ENCODE measurements around the gene CYFIP1. TPM values are rescaled to one million over a fixed set of nuclear protein-coding genes. Genes with fewer than 3 reads are reported as not detected.

The CYFIP1 gene
- total RNA-seq, 2 experiments from 2014 or later, result 31.1 to 32.8 TPM

DNA sequence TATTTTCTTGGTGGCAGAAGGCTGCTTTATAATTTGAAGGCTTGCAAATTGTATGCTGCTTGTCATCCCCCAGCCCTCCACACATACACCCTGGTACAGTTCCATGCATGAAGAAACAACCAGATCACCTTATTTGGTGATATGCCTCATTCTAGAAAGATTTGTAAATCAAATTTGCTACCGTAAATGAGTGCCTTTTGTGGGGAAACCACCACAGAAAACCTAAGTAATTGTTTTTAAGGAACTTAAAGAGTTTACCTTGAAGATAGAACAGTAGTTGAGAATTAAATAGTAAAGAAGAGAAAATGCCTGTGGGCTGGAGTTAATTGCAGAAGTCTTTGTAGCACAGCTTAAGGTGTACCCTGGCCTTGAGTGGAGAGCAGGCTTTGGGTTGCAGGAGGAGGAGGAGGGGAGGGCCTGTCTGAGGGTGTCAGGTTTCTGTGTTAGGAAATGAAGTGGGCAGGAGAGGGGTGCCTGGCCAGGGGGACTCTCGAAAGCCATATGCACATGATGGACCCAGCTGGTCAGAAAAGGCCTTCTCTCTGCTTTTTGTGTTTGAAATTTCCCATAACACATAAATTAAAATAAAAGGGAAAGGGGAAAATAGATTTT is 134.8 kb downstream of the CYFIP1 start:
- CTCF ChIA-PET, result no interaction called here
- intact Hi-C loops (cut with DNase I, micrococcal nuclease), result no loop called here
- Mint-ChIP-seq H3K27ac (peak overlapping the region; percentile 42), H3K36me3 (ENCODE audit: low read depth) (peaks cover 60% of the 10 kb centered on the region), H3K4me1 (peaks cover 55% of the 10 kb centered on the region), H3K9me3 (ENCODE audit: low read depth) (no peaks in the 10 kb centered on the region), H3K27me3 (no peaks in the 10 kb centered on the region), H3K4me3 (no peak overlapping the region)
- no peak for DNase-seq
- POLR2A ChIA-PET, result interaction anchor here (0.6 kb wide), 1 partner anchor 48 kb away, joined by 4 read pairs; no protein-coding TSS in a partner anchor
- ATAC-seq, result no peak

DNA sequence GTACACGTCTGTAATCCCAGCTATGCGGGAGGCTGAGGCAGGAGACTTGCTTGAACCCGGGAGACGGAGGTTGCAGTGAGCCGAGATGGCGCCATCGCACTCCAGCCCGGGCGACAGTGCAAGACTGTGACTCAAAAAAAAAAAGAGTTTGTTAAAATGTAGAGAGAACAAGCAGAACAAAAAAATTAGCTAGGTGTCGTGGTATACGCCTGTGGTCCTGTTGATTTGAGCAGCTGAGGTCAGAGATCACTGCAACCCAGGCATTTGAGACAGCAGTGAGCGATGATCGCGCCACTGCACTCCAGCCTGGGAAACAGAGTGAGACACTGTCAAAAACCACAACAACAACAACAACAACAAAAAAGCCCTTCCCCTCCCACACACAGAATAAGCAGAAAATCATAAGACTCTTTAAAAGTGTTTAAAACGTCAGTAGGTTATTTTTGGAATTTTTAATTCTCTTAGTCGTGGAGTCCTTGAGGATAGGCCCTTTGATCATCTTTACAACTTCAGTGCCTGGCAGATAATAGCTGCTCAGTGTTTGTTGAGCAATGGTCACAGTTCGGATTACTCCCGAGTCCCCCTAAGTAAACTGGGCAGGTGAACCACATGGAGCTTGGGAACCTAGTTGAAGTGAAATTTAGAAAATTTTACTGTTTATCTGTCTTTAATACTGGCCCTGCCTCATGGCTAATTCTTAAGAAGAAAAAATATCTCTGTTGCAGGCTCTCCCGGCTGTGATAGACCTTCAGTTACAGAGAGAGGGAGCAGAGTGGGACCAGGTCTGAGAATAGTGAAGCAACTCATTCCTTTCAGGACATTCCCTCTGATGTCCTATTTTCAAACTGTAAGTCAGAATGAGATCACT is 135.5 kb downstream of the CYFIP1 start:
- no peak overlapping the region for H3K4me3 Mint-ChIP-seq
- H3K9me3 Mint-ChIP-seq (ENCODE audit: low read depth), result no peaks in the 10 kb centered on the region
- no peak for ATAC-seq
- peaks cover 51% of the 10 kb centered on the region for H3K4me1 Mint-ChIP-seq
- CTCF ChIA-PET, result no interaction called here
- POLR2A ChIA-PET, result interaction anchor here (0.6 kb wide), 3 partner anchors 48 to 193 kb away, joined by 3 to 4 read pairs (median 4); no protein-coding TSS in a partner anchor
- H3K27me3 Mint-ChIP-seq, result no peaks in the 10 kb centered on the region
- peaks cover 59% of the 10 kb centered on the region for H3K36me3 Mint-ChIP-seq (ENCODE audit: low read depth)
- H3K27ac Mint-ChIP-seq, result no peak overlapping the region
- no peak for DNase-seq
- intact Hi-C loops (cut with DNase I, micrococcal nuclease), result no loop called here

DNA sequence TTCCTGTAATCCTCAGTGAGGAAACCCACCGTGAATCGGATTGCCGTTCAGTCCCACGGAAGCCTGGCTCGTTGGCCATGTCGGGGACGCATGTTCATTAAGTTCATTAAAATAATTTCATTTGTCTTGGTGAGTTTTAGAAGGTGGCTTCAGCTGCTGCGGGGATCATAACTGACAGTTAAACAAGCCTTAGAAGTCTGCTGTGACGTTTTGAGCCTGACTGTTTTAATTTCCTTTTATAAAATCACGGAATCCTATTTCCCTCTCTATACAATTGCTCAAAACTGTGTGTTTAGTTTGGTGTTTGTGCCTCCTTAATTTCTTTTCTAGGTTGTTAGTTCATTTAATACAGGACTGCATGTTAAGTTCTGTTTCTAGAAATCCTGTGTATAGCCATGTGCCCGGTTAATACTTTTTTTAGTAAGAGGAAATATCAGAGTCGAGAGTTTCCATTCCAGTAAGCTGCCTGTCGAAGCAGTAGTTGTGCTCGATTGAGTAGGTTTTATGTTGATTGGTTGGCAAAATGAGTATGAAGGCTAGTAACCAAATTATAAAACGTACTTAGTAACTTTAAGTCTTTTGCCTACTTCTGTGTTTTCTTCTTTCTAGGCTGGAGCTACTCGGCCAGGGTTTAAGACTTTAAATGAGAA is 141.0 kb downstream of the CYFIP1 start:
- peak overlapping the region; percentile 96 for H3K4me3 Mint-ChIP-seq
- H3K27me3 Mint-ChIP-seq, result no peaks in the 10 kb centered on the region
- H3K36me3 Mint-ChIP-seq (ENCODE audit: low read depth), result peaks cover 24% of the 10 kb centered on the region
- ATAC-seq (no peak), DNase-seq (no peak)
- peaks cover 29% of the 10 kb centered on the region for H3K4me1 Mint-ChIP-seq
- intact Hi-C loops (cut with DNase I, micrococcal nuclease), result loop anchor here (2.0 to 5.0 kb wide), 2 partner anchors 52 to 174 kb away; partner anchors contain the start of gene NIPA1 (in 1 of the 2)
- CTCF ChIA-PET, result no interaction called here
- H3K27ac Mint-ChIP-seq, result peak overlapping the region; percentile 98
- no peaks in the 10 kb centered on the region for H3K9me3 Mint-ChIP-seq (ENCODE audit: low read depth)
- POLR2A ChIA-PET, result no interaction called here

DNA sequence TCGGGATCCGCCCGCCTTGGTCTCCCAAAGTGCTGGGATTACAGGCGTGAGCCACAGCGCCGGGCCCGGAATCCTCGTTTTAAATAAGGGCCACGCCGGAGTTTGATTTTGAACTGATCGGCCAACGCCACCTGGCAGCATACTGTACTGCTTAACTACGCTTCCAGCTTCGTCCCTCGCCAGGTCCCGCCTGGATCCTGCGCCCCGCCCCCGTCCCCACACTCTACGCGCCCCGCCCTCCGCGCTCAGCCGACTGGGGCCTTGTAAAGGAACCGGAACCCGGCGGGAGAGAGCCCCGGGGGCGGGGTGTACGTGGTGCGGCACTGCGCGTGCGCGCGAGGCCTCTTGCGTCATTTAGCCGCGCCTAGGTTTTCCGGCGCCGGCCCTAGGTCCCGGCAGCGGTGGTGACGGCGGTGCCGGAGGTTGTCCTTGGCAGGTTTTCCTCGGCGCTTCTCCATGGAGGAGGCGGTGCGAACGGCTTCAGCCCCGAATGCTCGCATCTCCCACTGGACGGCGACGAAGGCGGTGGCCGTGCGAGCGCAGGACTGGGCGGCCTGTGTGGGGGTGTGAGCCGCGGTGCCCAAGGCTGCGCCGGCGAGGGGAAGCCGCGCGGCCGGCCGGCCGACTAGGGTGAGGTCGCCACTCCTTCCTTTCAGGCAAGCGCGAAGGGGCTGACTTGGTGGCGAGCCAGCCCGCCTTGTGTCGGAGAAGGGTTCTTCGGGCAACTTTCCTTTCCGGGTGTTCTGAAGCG is 141.7 kb downstream of the CYFIP1 start, which contains the start of gene NIPA2:
Gene NIPA2, plus strand, starts transcription at position 375 of the 751 bp plus-strand sequence. CDS start 13,066 bp downstream, outside the sequence.
- H3K27ac Mint-ChIP-seq, result peak within 1 kb of the TSS; percentile 98
- no peaks in the 10 kb centered on the region for H3K27me3 Mint-ChIP-seq
- ChIA-PET CTCF (no interaction called here), POLR2A (interaction anchor here (1.0 kb wide), 1 partner anchor 13 kb away, joined by 3 read pairs; no protein-coding TSS in a partner anchor)
- intact Hi-C loops (cut with DNase I, micrococcal nuclease), result loop anchor here (1.0 to 5.0 kb wide), 5 partner anchors 41 to 201 kb away; partner anchors contain the start of genes NIPA1 (in 2 of the 2) and TUBGCP5 (in 2 of the 2)
- H3K4me3 Mint-ChIP-seq, result peak within 1 kb of the TSS; percentile 96
- H3K36me3 Mint-ChIP-seq (ENCODE audit: low read depth), result peaks cover 22% of the 10 kb centered on the region
- ATAC-seq (peak; percentile 96), DNase-seq (peak; percentile 99)
- no peaks in the 10 kb centered on the region for H3K9me3 Mint-ChIP-seq (ENCODE audit: low read depth)
- peaks cover 29% of the 10 kb centered on the region for H3K4me1 Mint-ChIP-seq

DNA sequence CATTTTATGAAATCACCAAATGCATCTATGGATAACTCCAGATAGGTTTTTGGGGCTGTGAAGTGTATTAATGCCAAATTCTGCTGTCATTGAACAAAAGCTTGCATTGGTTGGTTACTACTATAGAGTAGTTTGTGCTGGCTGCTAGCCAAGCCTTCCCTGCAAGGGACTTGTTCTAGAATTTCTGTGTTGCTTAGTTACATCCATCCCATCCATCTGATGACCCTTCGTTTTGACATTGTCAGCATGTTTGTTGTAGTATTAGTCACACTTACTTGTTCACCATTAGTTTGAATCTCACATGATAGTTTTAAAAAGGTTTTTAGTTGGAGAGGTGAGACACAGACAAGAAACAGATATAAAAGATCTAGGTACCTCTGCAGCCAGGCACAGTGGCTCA is 148.7 kb downstream of the CYFIP1 start:
- Mint-ChIP-seq H3K4me1 (no peaks in the 10 kb centered on the region), H3K27ac (no peak overlapping the region), H3K9me3 (ENCODE audit: low read depth) (no peaks in the 10 kb centered on the region), H3K27me3 (no peaks in the 10 kb centered on the region), H3K36me3 (ENCODE audit: low read depth) (peaks cover 4% of the 10 kb centered on the region), H3K4me3 (no peak overlapping the region)
- DNase-seq (no peak), ATAC-seq (no peak)
- ChIA-PET CTCF (no interaction called here), POLR2A (no interaction called here)
- intact Hi-C loops (cut with DNase I, micrococcal nuclease), result no loop called here

DNA sequence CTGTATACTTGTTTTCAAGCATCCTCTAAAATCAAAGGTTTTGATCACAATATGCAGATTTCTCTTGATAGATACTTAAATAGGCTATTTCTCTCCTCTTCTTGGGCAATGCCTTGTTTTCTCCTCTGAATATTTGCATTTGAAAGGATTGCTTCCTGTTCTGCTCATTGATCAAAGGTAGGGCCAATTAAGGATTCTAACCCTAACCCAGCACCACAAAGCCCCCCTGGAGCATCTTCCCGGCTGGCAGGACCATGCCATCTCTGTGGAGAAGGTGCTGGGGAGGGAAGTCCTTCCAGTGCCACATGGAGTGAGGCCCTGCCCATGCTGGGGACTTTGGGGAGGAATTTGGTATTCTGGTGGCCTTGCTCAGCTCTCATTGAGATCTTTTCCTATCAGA is 153.0 kb downstream of the CYFIP1 start:
- no peak for DNase-seq
- H3K4me3 Mint-ChIP-seq, result no peak overlapping the region
- CTCF ChIA-PET, result no interaction called here
- H3K9me3 Mint-ChIP-seq (ENCODE audit: low read depth), result no peaks in the 10 kb centered on the region
- H3K27ac Mint-ChIP-seq, result no peak overlapping the region
- intact Hi-C loops (cut with DNase I, micrococcal nuclease), result no loop called here
- no peaks in the 10 kb centered on the region for H3K27me3 Mint-ChIP-seq
- peaks cover 18% of the 10 kb centered on the region for H3K36me3 Mint-ChIP-seq (ENCODE audit: low read depth)
- POLR2A ChIA-PET, result no interaction called here
- H3K4me1 Mint-ChIP-seq, result no peaks in the 10 kb centered on the region
- no peak for ATAC-seq

DNA sequence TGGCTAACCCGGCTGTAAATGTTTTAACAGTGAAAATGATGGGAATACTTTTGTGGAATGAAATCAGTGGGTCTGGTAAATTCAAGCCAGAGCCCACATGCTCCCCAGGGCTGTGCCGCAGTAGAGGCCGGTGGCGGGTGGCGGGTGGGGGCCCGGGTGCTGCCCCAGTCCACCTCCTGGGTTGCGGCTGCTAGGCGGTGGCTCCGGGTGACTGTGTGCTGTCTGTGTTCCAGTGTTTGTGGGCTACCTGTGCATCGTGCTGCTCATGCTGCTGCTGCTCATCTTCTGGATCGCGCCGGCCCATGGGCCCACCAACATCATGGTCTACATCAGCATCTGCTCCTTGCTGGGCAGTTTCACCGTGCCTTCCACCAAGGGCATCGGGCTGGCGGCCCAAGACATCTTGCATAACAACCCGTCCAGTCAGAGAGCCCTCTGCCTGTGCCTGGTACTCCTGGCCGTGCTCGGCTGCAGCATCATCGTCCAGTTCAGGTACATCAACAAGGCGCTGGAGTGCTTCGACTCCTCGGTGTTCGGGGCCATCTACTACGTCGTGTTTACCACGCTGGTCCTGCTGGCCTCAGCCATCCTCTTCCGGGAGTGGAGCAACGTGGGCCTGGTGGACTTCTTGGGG is 156.6 kb downstream of the CYFIP1 start:
- intact Hi-C loops (cut with DNase I, micrococcal nuclease), result no loop called here
- no peaks in the 10 kb centered on the region for H3K9me3 Mint-ChIP-seq (ENCODE audit: low read depth)
- H3K4me3 Mint-ChIP-seq, result no peak overlapping the region
- no peak for ATAC-seq
- H3K27ac Mint-ChIP-seq, result no peak overlapping the region
- no peak for DNase-seq
- H3K4me1 Mint-ChIP-seq, result no peaks in the 10 kb centered on the region
- no peaks in the 10 kb centered on the region for H3K27me3 Mint-ChIP-seq
- ChIA-PET CTCF (no interaction called here), POLR2A (no interaction called here)
- H3K36me3 Mint-ChIP-seq (ENCODE audit: low read depth), result peaks cover 25% of the 10 kb centered on the region

DNA sequence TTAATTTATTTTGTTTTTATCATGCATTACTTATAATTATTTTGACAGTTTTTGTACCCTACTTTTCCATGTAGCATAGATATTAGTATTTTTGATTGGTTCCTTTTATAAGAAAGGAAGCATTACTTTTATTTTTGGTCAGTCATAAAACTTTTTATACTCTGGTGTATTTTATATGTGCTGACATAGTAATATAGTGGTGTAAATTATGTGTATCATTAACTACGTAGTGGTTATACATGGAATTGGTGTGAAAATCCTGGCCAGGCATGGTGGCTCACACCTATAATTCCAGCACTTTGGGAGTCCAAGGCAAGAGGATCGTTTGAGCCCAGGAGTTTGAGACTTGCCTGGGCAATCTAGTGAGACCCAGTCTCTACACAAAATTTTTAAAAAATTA is 160.5 kb downstream of the CYFIP1 start:
- ChIA-PET CTCF (no interaction called here), POLR2A (no interaction called here)
- no peaks in the 10 kb centered on the region for H3K27me3 Mint-ChIP-seq
- H3K9me3 Mint-ChIP-seq (ENCODE audit: low read depth), result no peaks in the 10 kb centered on the region
- no peak overlapping the region for H3K27ac Mint-ChIP-seq
- H3K4me3 Mint-ChIP-seq, result no peak overlapping the region
- intact Hi-C loops (cut with DNase I, micrococcal nuclease), result no loop called here
- DNase-seq (no peak), ATAC-seq (no peak)
- peaks cover 3% of the 10 kb centered on the region for H3K4me1 Mint-ChIP-seq
- peaks cover 30% of the 10 kb centered on the region for H3K36me3 Mint-ChIP-seq (ENCODE audit: low read depth)

Other genes starting within 250 kb of the CYFIP1 start
- gene NIPA1, start 193.7 kb downstream of the CYFIP1 start, total RNA-seq, result 10 to 100 TPM; 10.6 to 12.2 TPM
- gene NIPA2, start 141.7 kb downstream of the CYFIP1 start, total RNA-seq, result 10 to 100 TPM; 42.6 to 61.4 TPM
- gene TUBGCP5, start 59.2 kb upstream of the CYFIP1 start, total RNA-seq, result 10 to 100 TPM; 16.2 to 16.4 TPM
- not detected for gene GOLGA6L1, start 156.5 kb upstream of the CYFIP1 start, total RNA-seq

Measured in activated CD4-positive, alpha-beta T cell treated with anti-CD3 and anti-CD28 coated beads for 36 hours (primary cell).